Transverse colon (tissue), 4 donors: ENCODE data around the gene ENAM. TPM values are rescaled to one million over a fixed set of nuclear protein-coding genes. Genes with fewer than 3 reads are reported as not detected.
"Not testable (repeated sequence)": the region's sequence is repeated elsewhere in the genome, so short reads cannot be mapped to it uniquely, and the experiment has no call there.

Source experiments
- DNase-seq: peaks from one replicate; pipeline ENCODE4 v3.0.0-alpha.2; 2019
- H3K27ac ChIP-seq, 4 donors: fragments of 200-600 bp; sonication (generic); 2 replicates each; pipeline ENCODE4 v1.5.1; 2016 to 2018; ENCODE audit warnings: inconsistent platforms in 4 of 4
- H3K27me3 ChIP-seq: fragments of 200-600 bp; sonication (generic); 2 replicates; pipeline ENCODE4 v1.5.1; 2017; ENCODE audit warnings: inconsistent platforms
- H3K36me3 ChIP-seq, 4 donors: fragments of 200-600 bp; sonication (generic); 2 replicates each; pipeline ENCODE4 v1.5.1; 2017 to 2019; ENCODE audit warnings: inconsistent platforms in 4 of 4
- H3K4me1 ChIP-seq, 4 donors: fragments of 200-600 bp; sonication (generic); 2 replicates each; pipeline ENCODE4 v1.5.1; 2017 to 2020; ENCODE audit warnings: inconsistent platforms in 4 of 4
- H3K4me3 ChIP-seq, 4 donors: fragments of 200-600 bp; sonication (generic); 1 replicate in 1 of 4; 2 replicates in 3 of 4; pipeline versions ENCODE4 v1.5.1 to v1.6.1; 2017 to 2019; ENCODE audit warnings: inconsistent platforms in 4 of 4
- H3K9me3 ChIP-seq, 2 donors: fragments of 200-600 bp; sonication (generic); 2 replicates each; pipeline ENCODE4 v1.5.1; 2017 to 2019; ENCODE audit warnings: inconsistent platforms in 2 of 2
- EP300 ChIP-seq: sonication (generic); formaldehyde crosslinking; IDR thresholded peaks from one replicate; pipeline ENCODE4 v1.6.1; 2017; ENCODE audit warnings: antibody characterized with exemption, low read depth
- POLR2A ChIP-seq: fragments of 450-650 bp; IDR thresholded peaks from one replicate; pipeline ENCODE4 v1.6.1; 2016; ENCODE audit warnings: antibody characterized with exemption, mild to moderate bottlenecking, moderate library complexity
- POLR2AphosphoS5 ChIP-seq, 3 donors: sonication (generic); formaldehyde crosslinking; IDR thresholded peaks; one replicate each; pipeline ENCODE4 v1.6.1; 2016; ENCODE audit warnings: antibody characterized with exemption in 3 of 3
- WGBS, 2 donors: methylation state at CpG; one replicate each; pipeline ENCODE4 v1.1.5; 2018; ENCODE audit warnings: low coverage in 1 of 2; 5-methylcytosine and 5-hydroxymethylcytosine counted together
- in situ Hi-C, 4 donors: fragments of 200-750 bp; cut with MboI; loops; one replicate each; pipeline versions ENCODE4 v1.15.0 to v1.15.1; 2017; ENCODE audit warnings: low sequenced_read_pairs in 3 of 4, low pct_ligation_motif_present in 1 of 4, low pct_unique_long_range_greater_than_20kb in 1 of 4
- intact Hi-C: fragments of 100-400 bp; cut with DNase I; formaldehyde crosslinking; loops from one replicate; pipeline ENCODE4 v1.15.1; 2023; ENCODE audit warnings: low total_unique reads
- total RNA-seq, 4 donors: library from RNA; depleted of rRNA; stranded (reverse); fragments of >200 nt; gene quantifications; one replicate each; pipeline ENCODE4 v1.1.0, GENCODE V29; 2016
- TF ChIP-seq, protein P1 (sequence below), 5 experiments: fragments of 200-600 bp in 3 of 5; fragments of 450-650 bp in 2 of 5; sonication (generic) in 3 of 5; IDR thresholded peaks; 1 replicate in 2 of 5; 2 replicates in 3 of 5; pipeline ENCODE4 v1.5.1; 2016 to 2017; ENCODE audit warnings: antibody characterized with exemption in 5 of 5, inconsistent platforms in 3 of 5, mild to moderate bottlenecking in 2 of 5, moderate library complexity in 1 of 5

Gene ENAM
- total RNA-seq, 4 donors from 2014 or later = not detected

DNA sequence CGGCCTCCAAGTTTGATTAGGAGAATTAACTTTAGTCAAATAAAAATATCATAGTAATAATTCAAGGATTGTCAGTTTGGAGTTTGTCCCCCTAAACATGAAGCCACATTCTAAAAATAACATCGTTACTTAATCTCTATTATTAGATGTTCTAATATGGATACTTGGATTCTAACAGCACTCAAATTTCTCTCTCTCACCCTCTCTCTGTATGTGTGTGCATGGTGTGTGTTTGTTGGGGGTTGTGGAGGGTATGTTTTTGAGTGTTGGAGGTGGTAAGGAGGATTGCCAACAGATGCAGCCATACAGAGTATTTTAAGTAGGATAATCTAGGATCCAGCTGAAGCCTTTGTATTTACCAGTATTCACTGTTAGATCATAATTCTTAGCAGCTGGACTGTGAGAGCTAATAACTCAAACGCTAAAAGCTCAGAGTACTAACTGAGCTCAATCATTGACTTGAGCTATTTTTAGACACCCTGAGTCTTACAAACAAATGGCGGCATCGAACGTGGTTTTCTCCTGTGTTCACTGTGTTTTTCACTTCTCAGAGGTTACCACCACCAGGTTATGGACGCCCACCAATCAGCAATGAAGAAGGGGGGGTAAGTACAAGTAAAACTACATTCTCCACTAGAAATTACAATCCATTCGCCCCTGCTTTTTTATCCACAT lies 8.8 kb downstream of the ENAM start:
- in situ Hi-C loops = loop anchor here in 1 of 4 donors (25.0 kb wide), 1 partner anchor 375 kb away; no protein-coding TSS in a partner anchor
- TF ChIP-seq EP300 = no peak
- TF ChIP-seq, protein P1, sequence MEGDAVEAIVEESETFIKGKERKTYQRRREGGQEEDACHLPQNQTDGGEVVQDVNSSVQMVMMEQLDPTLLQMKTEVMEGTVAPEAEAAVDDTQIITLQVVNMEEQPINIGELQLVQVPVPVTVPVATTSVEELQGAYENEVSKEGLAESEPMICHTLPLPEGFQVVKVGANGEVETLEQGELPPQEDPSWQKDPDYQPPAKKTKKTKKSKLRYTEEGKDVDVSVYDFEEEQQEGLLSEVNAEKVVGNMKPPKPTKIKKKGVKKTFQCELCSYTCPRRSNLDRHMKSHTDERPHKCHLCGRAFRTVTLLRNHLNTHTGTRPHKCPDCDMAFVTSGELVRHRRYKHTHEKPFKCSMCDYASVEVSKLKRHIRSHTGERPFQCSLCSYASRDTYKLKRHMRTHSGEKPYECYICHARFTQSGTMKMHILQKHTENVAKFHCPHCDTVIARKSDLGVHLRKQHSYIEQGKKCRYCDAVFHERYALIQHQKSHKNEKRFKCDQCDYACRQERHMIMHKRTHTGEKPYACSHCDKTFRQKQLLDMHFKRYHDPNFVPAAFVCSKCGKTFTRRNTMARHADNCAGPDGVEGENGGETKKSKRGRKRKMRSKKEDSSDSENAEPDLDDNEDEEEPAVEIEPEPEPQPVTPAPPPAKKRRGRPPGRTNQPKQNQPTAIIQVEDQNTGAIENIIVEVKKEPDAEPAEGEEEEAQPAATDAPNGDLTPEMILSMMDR (IDR thresholded peaks at IDR 0.05) = no peak
- TF ChIP-seq POLR2A = no peak
- no peak for TF ChIP-seq POLR2AphosphoS5 (IDR thresholded peaks at IDR 0.05)
- no peaks in the 10 kb centered on the region for H3K36me3 ChIP-seq
- DNase-seq = no peak
- no peak overlapping the region for H3K4me3 ChIP-seq
- 51 to 54% methylated on average over 8 of the region's 8 CpGs for WGBS, 2 donors
- H3K9me3 ChIP-seq = no peaks in the 10 kb centered on the region
- H3K27me3 ChIP-seq = no peaks in the 10 kb centered on the region
- H3K27ac ChIP-seq = no peak overlapping the region
- peaks cover 0 to 5% (median 0%) of the 10 kb centered on the region in 4 donors for H3K4me1 ChIP-seq
- intact Hi-C loops = no loop called here

DNA sequence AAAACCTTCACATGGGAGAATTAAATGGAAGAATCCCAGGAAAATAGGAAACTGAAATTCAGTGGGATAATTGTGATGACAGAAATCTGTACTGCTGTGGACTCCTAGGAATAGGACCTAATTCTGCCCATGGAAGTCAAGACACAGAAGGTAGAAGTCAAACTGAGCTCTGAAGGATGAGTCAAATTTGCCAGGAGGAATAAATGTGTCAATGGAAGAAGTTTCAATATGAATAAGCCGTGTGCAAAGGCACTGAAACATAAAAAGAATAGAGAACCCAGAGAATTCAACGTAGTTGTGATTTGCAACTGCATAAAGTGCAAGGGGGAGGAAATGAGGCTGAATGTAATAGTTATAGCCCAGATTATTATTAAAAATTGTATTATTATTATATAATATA lies 11.6 kb downstream of the ENAM start:
- intact Hi-C loops (no loop called here), in situ Hi-C loops (loop anchor here in 1 of 4 donors (25.0 kb wide), 1 partner anchor 372 kb away; no protein-coding TSS in a partner anchor)
- WGBS, 2 donors = 71 to 79% methylated on average over 2 of the region's 2 CpGs
- Histone ChIP-seq H3K36me3 (no peaks in the 10 kb centered on the region), H3K9me3 (no peaks in the 10 kb centered on the region), H3K4me1 (peaks cover 0 to 5% (median 0%) of the 10 kb centered on the region in 4 donors), H3K27me3 (no peaks in the 10 kb centered on the region), H3K27ac (no peak overlapping the region), H3K4me3 (no peak overlapping the region)
- DNase-seq = no peak
- TF ChIP-seq POLR2A (no peak), EP300 (no peak), POLR2AphosphoS5 (IDR thresholded peaks at IDR 0.05) (no peak)
- TF ChIP-seq, protein P1 (IDR thresholded peaks at IDR 0.05) = no peak

DNA sequence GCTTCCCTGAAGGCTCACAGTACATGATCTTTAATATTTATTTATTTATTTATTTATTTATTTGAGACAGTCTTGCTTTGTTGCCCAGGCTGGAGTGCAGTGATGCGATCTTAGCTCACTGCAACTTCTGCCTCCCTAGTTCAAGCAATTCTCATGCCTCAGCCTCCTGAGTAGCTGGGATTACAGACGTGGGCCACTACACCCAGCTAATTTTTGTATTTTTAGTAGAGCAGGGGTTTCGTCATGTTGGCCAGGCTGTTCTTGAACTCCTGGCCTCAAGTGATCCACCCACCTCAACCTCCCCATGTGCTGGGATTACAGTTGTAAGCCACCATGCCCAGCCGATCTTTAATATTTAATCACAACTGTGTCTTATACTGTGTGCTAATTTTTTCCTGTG lies 22.2 kb downstream of the ENAM start:
- 77 to 90% methylated on average over 3 to 4 of the region's 4 CpGs for WGBS, 2 donors
- H3K4me1 ChIP-seq, intact Hi-C loops, H3K36me3 ChIP-seq, H3K9me3 ChIP-seq, H3K4me3 ChIP-seq, H3K27ac ChIP-seq, DNase-seq, H3K27me3 ChIP-seq: not testable (repeated sequence)
- in situ Hi-C loops = loop anchor here in 3 of 4 donors (25.0 kb wide), 2 partner anchors 337 to 1062 kb away; partner anchors contain the start of gene DCK (in 1 of the 3)

DNA sequence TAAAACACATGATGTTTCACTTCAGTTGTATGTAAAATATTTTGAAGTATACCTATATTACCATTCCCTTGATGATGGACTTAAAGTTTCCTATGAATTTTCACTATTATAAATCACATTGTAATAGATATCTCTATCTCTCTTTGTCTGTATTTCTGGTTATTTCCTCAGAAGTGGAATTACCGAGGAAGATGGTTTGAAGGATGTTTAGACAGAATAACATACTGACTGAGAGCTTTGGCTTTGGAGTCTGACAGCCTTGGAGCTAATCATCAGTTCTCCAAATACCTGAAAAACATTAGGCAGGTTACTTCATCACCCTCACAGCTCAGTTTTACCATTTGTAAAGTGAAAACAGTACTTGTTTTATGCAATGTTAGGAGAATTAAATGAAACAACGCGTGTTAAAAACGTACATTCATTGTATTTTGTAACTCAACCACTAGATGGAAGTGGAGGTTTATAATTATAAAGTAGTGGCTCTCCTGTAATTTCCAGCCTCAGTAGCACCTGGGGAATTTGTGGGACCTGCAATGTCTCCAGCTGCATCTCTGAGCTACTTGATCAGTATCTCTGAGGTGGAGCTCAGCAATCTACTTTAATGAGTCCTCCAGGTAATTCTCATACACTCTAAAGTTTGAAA lies 23.4 kb downstream of the ENAM start:
- no peaks in the 10 kb centered on the region for H3K36me3 ChIP-seq
- no peaks in the 10 kb centered on the region for H3K27me3 ChIP-seq
- TF ChIP-seq, protein P1 (IDR thresholded peaks at IDR 0.05) = peak; percentile 44 to 64 (median 49)
- TF ChIP-seq POLR2AphosphoS5 (IDR thresholded peaks at IDR 0.05) = no peak
- TF ChIP-seq EP300 = no peak
- no peak for TF ChIP-seq POLR2A
- DNase-seq = no peak
- H3K4me1 ChIP-seq = no peaks in the 10 kb centered on the region
- H3K4me3 ChIP-seq = no peak overlapping the region
- H3K27ac ChIP-seq = no peak overlapping the region
- in situ Hi-C loops = loop anchor here in 3 of 4 donors (25.0 kb wide), 2 partner anchors 335 to 1060 kb away; partner anchors contain the start of gene DCK (in 1 of the 3)
- H3K9me3 ChIP-seq = no peaks in the 10 kb centered on the region
- intact Hi-C loops = no loop called here
- WGBS, 2 donors = 7 to 12% methylated on average over 4 of the region's 4 CpGs
